CD4-positive, alpha-beta T cell treated with Interleukin-4 for 1 hour (primary cell): Measurements from ENCODE around the gene PEMT.

Experiments used
- DNase-seq, 2 donors: peaks; one replicate each; pipeline ENCODE4 v3.0.0-alpha.2; 2020 to 2022

Gene PEMT

DNA sequence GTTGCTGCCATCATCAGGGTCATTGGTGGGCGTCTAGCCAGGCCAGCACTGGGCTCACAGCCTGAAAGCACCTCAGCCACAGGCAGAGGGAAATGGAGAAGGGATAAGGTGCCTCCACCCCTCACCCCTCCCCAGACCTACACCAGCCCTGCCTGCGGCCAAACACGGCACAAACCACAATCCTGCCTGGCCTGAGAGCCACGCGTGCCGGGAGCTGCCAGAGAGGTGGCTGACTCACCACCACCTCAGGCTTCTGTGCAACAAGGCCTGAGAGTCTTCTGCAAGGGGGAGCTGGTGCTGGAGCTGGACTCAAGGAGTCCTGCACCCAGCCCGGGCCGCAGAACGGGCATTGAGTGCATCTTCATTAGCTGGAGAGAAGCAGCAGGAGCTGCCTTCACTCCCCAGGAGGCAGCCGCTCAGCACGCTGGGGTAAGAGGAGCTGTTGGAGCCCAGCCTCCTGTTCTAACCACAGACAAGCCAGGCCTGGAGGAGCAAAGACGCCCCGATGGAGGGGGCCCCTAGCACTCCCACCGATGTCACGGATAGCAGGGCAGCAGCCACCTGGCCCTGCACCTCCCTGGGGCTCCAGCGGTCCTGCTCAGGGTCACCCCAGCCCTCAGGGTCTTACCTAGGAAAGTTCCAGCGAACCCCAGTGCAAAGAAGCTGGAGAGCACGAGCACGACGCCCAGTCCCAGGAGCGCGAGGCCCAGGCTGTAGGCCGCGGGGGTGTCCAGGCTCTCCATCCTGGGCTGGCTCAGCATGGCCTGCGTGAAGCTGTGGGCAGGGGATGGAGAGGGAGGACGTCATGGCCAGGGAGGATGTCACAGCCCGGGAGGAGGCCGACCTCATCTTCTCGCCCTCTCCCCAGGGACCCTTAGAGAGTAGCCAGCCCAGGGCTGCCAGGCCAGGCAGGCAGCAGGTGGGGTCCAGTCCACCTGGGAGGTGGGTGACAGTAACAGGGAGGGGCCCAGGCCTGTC is 79.3 kb downstream of the PEMT start:
- no peak for DNase-seq

DNA sequence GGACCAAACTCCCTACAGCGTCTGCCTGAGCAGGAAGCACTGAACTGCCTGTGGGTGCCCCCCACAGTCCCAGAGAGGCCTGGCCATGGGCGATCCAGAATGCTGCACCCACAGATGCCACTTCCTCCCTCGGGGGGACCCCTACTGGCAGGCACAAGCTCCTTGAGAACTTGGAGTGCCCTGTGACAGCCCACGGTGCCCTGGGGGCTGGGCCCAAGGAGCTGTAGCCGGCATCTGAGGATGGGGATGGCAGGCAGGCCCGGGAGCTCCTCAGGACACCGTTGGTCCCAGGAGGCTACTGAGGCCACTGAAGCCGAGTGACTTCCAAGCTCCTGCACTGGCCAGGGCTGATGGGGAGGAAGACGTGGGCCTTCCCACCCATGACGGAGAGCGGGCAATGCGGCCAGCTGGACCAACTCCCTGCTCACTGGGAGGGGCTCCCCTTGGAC is 80.2 kb downstream of the PEMT start:
- no peak for DNase-seq

DNA sequence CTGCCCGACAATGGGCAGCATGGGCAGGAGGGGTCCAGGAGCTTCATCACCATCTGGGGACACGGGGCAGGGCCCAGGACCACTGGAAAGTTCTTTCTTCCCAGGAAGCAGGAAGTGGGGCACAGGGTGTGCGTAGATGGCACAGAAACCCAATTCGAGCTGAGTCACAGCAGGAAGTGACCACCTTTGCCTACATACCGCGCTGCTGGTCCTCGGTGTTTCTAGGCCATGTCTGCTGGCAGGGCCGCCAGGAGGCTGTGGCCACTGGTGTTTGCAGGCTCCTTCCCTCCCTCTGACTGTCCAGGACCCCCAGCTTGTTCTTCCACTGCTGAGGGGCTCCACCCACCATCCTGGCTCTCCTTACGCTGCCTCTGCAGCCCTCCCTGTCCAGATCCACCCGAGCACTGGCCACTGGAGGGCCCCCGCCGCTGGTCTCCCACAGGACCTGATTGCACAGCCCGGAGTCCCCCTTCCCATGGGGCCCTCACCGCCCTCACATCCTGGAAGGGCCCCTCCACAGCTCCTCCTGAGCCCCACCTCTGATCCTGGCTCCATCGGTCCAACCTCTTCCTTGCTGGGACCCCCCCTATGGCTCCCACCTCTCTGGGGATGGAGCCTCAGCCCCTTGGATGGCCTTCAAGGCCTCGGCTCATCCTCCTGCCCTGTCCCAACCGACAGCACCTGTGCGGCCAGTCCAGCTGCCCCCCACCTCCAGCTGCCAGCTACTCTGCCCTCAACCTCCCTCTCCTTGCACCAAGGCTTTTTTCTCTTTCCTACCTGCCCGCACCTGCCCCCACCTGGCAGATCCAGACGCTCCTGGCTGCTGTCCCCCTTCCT is 80.8 kb downstream of the PEMT start:
- DNase-seq = no peak

DNA sequence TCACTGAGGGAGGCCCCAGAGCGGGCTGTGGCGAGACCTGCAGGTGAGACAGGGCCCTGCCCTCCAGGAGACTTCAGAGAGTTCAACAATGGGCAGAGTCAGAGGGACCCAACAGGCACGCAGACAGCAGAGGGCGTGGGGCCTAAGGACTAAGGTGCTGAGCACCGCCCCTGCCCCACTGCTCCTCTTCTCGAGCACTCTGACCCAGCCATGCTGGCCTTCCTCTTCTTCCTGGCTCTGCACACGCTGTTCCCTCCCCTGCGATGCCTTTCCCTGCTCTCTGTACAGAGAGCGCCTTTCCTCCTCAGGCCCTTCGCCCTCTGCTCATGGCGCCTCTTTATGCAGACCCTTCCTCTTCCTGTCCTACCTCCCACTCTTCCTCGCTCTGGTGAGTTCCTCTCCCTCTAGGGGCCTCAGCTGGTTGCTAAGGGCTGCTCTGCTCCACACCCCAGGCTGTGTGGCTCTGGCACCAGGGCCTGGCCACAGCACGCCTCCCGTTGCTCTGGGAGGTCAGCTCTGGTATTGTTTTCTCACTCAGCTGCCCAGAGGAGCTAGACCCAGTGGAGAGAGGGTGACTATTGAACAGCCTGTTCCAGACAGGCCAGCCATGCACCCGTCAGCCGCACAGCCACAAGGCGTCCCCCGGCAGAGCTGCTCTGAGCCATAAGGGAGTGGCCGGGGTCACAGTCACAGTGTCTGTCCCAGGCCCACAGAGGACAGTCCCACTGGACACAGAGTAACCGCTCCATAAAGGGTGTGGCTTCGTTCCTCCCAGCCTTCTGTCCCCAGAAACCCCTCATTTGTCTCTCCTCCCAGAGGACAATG is 81.7 kb downstream of the PEMT start:
- DNase-seq = no peak

DNA sequence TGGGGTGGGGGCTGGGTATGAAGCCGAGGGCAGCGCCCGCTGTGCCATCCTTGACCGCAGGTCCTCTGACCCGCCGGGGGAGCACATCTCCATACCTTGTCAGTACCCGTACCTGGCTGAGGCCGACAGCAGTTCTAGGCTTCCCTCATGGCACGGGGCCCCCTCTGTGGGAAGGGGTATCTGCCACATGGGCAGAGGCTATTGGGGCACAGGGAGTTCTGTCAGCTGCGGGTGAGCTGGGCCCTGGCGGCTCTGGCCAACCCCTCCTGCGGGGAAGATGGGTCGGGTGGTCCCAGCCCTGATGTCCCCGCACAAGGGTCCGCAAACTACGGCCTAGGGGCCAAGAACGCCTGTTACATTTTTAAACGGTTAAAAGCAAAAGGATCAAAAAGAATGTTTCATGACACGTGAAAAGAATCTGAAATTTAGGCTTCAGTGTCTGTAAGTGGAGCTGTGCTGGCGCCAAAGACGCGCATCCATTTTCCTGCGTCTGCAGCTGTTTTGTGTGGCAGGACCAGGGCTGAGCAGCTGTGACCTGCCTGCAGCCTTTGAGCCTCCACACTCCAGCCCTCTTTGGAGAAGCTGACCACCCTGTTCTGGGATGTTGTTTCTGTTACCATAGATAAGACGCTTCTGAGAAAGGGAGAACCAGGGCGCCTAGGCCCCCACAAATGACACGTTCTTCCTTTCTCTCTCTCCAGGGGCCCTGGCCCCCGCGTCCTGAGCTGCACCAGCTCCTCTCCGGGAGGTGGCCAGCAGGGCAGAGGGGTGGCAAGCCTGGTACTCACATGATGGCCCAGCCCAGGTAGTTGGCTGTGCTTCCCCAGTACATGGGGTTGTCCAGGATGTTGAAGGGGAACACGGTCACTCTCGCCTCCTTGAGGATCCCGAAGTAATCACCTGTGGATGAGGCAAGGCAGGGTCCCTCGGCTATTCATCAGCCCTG is 82.6 kb downstream of the PEMT start:
- DNase-seq = no peak

DNA sequence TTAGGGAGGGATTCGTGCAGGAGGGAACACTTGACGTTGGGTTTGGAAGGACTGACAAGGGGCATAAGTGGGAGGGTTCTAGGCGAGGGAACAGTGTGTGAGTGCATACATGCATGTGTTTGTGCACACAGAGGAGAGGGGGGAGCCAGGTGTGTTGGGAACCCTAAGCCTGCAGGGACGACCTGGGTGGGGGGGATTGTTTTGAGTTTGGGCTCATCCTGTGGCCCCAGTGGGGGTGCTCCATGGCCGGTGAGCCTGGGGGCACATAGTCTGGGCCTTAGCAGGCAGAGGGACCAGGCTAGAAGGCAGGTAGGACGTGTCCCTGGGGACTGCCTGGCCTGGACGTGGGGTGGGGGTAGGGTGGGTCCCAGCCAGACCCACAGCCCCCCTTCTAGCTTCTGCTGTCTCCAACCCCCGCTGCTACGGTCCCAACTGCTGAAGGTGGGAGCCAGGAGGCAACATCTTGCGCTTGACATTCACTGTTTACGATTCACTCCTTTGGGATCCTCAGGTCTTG is 83.4 kb downstream of the PEMT start:
- no peak for DNase-seq

DNA sequence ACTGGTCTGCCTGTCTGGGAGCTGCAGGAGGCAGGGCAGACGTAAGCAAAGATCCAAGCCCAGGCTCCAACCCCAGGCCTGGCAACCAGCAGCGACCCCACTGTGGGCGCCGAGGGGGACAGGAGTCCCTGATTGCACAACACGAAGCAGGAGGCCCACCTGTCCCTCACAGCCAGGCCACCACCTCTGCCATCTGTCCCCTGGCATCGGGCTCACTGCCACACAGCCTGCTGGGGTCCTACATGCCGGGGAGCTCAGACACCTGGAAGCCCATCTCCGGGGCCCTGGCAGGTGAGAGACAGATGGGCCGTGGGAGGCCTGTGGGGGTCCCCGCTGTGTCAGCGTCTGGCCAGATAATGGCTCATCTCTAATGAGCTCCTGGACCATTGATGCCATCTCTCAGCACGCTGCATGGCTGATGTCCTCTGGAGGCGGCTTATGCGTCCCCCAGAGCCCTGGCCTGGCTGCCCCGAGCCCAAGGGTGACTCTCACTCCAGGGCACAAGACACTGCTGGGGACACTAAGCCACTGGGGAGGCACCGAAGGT is 84.0 kb downstream of the PEMT start:
- DNase-seq = no peak

DNA sequence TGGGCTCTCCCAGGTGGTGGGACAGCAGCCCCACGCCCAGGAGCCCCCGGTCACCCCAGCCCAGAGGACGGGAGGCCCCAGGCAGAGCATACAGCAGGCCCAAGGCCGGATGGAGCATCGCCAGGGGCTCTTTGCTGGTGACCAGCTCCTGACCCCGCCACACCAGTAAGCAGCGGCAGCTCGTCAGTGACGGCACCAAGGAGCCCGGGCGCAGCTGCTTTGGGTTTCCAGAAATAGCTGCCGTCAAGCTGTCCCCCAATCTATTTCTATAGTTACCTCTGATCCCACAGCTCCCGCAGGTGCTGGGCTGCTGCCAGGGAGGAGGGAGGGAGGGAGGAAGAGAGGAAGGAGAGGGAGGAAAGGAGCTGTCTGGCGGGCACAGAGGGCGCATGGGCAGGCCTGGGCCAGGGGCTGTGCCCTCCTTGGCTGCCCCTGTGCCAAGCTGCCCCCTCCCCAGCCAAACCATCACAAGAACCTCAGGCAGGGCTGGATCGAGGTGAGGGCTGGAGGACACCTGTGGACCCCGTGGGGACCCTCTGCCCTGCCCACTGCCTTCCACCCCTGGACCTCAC is 84.5 kb downstream of the PEMT start:
- no peak for DNase-seq

DNA sequence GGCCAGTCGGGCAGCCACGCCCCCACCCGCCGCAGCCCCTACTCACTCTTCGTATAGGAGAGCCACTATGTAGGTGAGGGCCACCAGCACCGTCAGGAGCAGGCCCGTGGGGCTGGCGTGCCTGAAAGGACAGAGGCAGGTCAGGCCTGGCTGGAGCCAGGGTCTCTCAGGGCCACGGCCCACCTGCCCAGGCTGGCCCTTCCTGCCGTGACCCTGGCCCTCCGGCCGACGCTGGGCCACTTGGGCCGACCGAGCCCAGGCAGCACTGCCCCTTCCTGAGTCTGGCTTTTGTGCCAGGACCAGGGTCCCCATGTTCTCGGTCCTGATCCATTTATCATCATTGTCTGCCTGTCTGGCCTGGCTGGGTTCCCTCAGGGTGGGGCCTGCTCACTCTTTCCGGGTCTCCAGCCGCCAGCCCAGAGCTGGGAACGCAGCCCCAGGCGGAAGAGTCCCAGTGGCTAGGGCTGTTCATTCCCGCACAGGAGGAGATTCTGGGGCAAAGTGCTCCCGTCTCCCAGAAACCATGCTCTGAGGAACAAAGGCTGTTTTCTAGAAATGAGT is 85.2 kb downstream of the PEMT start:
- no peak for DNase-seq

DNA sequence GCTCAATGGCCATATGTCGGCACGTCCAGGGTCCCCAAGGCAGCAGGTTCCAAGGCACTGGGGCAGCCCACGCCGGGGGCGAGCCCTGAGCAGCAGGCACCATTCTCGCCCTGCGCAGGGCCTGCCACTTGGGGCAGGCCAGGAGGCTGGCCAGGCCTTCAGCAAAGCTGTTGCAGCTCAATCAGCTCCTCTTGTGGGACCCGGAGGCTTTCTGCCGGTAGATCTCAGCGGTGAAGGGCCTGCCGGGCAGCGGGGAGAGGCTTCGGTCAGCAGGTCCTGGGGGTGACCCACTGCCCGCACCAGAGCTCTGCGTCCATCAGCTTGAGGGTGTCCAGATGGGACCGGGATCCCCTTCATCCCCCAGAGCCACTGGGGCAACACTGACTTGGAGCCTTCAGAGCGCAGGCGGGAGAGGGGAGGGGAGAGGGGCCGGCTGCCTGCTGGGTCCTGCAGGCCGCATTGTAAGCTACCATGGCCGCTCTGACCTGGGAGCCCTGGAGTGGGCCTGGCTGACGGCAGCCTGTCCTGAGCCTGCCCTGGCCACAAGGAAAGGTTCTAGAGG is 85.8 kb downstream of the PEMT start:
- no peak for DNase-seq

DNA sequence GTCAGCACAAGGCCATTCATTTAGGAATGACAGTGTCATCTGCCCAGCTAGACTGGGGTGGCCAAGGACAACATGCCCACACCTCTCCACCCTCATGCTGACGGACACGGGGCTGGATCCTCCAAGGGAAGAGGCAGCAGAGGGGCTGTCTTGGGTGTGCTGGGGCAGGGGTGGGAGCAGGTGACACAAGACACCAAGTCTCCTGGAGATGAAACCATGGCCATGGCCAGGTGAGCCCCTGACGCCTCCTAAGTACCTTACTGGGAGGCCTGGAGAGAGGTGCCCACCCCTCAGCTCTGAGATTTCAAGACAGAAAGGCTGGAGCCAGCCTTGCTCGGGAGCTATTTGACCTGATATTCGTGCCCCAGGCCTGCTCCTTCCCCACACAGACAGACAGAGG is 86.4 kb downstream of the PEMT start:
- no peak for DNase-seq

DNA sequence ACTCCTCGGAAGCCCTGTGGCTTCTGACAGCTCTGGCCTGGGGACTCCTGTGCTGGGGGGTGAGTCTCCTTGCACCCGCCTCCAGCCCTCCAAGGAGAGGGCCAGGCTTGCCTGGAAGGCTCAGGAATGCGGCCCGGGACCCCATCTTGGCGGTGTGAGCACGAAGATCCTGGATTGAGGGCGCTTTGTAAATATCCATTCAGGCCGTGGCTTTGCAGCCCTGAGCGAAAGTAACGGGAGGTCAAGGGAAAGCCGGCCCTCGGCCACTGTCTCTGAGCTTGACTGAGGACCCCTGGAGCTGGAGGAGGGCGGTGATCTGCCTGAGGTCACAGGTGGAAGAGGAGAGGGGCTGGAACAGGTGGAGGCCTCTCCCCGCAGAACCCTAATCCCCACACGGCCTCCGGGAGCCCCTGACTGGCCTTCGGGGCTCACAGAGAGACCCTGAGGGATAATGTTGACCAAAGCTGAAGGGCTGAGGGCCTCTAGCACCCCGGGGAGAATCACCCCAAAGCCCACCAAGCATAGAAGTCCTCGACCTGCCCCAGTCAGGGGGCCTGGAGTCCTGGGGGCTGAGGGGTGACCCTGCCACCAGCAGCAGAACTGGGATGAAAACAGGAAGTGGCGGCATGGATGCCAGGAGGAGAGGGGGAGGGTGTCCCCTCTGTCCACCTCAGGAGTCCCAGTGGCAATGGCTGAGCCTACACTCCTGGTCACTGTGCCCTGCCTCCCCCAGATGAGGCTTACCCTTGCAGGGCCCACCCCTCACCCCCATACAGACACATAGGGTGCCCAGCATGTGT is 87.0 kb downstream of the PEMT start:
- no peak for DNase-seq

DNA sequence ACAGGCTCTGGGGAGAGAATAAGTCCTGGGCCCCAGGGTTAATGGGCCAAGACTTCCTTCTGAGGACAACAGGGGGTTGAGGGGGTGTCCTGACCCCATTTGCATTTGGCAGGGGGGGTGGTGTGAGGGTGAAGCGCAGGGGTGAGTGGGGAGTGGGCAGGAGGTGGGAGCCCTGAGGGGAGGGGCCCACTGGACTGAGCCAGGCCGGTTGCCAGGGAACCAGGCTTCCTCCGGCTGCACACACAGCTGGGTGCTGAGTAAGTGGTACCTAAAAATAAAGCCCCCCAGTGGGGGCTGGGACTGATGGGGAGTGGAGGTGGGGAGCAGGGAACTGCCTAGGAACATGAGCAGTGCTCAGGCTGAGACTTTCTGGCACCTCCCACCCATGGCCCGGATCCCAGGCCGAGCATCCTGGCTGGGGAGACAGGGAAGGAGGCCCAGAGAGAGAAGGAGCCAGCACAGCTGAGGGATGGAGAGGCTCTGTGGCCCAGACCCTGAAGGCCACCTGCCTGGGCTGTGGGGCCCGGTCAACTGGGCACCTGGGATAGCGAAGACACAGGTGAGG is 87.9 kb downstream of the PEMT start:
- no peak for DNase-seq

DNA sequence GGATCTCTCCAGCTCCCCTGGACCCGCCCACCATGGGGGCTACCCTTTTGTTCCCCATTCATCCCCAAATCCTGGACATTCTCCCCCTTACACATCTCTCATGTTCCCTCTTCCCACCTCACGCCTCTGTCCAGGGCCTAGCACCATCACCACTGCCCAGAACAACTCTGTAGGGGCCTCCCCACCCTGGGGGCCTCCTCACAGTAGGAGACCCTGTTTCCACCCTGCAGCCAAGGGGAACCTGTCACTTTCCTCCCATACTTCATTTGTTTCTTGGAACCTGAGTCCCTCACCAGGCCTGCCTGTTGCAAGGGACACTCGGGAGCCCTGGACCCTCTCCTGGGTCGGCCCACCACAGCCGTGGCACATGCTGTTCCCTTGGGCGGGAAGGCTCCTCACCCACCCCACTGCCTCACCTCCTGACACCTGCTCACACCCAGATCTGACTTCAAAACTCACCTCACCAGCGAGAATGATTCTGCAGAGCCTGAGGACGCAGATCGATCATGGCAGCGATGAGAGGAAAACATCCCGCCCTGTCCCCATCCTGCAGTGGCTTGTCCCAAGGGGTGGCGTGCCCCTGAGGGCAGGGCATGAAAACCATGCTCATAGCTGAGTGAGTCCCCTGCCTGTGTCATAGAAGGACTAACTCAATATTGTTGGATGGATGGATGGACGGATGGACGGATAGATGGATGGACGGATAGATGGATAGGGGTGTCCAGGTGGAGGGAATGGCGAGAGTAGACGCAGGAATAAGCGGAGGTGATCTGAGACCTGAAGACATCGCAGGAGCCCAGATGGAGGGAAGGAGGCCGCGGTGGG is 88.6 kb downstream of the PEMT start:
- no peak for DNase-seq

DNA sequence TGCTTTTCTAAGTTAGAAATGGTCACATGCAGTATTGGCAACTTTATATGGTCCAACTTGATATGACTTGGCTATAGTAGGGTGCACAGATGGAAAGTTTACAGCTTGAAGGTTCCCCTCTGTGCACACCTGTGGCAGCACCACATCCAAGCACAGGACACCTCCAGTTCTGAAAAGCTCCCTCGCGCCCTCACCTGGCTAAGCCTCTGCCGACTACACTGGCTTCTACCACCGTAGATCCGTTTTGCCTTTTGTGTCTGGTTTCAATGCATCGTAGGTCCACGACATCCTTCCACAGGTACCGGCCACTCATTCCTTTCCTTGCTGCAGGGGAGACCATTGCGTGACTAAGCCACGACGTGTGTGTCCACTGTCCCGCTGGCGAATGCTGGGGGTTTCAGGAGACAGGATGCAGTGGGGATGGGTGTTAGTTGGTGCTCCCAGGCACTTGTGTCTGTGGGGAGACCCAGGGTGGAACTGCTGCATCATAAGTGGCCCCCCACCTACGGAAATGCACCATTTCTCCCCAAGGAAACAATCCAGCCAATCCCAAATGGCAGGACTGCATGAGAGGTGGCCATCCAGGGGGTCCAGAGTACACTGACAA is 90.4 kb downstream of the PEMT start:
- DNase-seq = no peak

DNA sequence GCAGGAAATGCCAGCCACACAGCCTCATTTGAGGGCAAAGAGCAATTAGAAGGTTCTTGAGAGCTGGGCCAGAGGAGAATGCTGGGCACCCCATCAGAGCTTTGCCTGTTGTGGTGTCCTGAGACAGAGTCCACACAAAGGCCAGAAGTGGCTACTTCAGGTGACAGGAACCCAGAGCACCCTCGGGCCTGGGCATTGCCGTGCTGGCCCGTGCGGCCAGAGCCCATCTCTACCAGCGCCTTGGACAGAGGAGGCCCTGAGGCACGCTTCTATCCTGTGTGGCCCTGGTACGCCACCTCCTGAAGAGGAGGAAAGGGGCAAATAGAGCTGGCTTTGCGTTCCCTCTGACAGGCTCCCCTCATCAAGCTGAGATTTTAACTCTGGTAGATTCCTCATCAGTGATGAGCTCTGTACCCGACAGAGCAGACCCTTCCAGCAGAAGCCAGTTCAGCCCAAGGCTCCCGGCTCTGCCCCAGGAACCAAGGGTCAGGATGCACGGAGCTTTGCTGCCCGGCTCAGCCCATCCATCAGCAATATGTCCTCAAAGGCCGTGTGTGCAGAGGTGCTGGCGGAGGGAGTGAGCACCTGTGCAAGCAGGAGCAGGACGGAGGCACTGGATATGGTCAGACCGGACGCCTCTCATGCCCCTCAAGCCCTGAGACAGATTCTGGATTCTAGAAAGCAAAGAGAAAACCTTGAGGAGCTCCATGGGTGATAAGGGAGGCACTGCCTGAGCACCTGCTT is 91.9 kb downstream of the PEMT start:
- DNase-seq = no peak
